ENCODE results near the gene IGFBP3. TPM values are rescaled to one million over a fixed set of nuclear protein-coding genes. Genes with fewer than 3 reads are reported as not detected.

The IGFBP3 gene
- total and polyA plus RNA-seq, 2 of the 13 experiments (the other 11 are each of a cell fraction or from before 2014, with no cell fraction given): 57.5 TPM; not detected in 1

DNA sequence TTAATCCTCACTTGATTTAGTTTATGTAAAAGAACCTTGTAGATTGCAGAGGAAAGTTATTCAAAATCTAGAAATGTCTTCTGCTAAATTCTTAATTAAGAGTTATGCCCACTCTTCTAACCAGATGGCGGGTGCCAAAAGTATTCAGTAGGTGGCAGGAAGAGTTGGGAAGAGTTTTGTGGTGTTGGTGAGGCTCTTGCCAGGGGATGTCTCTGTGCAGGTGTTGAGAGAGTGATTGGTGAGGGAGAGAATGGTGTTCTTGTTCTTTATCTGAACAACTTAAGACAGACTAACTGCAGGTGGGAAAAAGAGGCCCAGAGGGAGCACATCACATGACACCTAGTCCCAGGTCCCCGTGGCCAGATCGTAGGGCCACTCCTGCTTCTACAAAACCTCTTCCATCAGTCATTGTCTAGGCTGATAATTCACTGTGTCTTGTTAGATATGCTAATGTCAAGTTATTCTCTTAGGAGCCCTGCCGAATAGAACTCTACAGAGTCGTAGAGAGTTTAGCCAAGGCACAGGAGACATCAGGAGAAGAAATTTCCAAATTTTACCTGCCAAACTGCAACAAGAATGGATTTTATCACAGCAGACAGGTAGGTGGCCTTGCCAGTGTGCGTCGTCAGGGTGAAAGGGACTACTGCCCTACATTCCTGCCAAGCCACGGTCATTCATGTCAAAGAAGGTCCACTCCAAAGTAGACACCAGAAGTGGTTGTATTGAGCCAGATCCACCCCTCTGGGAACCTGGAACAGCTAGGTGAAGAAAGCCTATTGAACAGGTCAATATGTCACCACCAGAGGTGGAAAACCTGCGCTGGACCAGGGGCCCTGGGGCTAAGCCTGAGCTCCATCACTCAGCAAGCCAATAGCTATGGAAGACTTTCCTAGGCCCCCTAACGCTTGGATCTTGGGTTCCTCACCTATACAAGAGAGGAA lies 29.3 kb downstream of the IGFBP3 start (continued):
- TF ChIP-seq BCL3 (CRISPR knock-in tag; IDR thresholded peaks at IDR 0.05) (no peak), SNAPC4 (CRISPR knock-in tag; IDR thresholded peaks at IDR 0.05) (no peak), ZNF235 (CRISPR knock-in tag; IDR thresholded peaks at IDR 0.05; ENCODE audit: borderline replicate concordance) (no peak), ZNF607 (CRISPR knock-in tag; IDR thresholded peaks at IDR 0.05; ENCODE audit: borderline replicate concordance) (peak; percentile 3; the same call in 1 of the 2 replicates), ZNF280D (CRISPR knock-in tag; IDR thresholded peaks at IDR 0.05) (no peak), RAD21 (CRISPR knock-in tag; IDR thresholded peaks at IDR 0.05) (no peak), MNT (IDR thresholded peaks at IDR 0.05) (no peak), HOXA7 (CRISPR knock-in tag; IDR thresholded peaks at IDR 0.05) (0 out of 2 replicates have a peak, but pooled peaks have one; percentile 21), MED8 (CRISPR knock-in tag; IDR thresholded peaks at IDR 0.05; ENCODE audit: insufficient replicate concordance) (no peak), AKAP8 (CRISPR knock-in tag; IDR thresholded peaks at IDR 0.05) (peak; percentile 80), RFX5 (IDR thresholded peaks at IDR 0.05; ENCODE audit: low read depth, low read length) (no peak)
- TF ChIP-seq, protein P1, sequence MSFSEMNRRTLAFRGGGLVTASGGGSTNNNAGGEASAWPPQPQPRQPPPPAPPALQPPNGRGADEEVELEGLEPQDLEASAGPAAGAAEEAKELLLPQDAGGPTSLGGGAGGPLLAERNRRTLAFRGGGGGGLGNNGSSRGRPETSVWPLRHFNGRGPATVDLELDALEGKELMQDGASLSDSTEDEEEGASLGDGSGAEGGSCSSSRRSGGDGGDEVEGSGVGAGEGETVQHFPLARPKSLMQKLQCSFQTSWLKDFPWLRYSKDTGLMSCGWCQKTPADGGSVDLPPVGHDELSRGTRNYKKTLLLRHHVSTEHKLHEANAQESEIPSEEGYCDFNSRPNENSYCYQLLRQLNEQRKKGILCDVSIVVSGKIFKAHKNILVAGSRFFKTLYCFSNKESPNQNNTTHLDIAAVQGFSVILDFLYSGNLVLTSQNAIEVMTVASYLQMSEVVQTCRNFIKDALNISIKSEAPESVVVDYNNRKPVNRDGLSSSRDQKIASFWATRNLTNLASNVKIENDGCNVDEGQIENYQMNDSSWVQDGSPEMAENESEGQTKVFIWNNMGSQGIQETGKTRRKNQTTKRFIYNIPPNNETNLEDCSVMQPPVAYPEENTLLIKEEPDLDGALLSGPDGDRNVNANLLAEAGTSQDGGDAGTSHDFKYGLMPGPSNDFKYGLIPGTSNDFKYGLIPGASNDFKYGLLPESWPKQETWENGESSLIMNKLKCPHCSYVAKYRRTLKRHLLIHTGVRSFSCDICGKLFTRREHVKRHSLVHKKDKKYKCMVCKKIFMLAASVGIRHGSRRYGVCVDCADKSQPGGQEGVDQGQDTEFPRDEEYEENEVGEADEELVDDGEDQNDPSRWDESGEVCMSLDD (CRISPR knock-in tag; IDR thresholded peaks at IDR 0.05; ENCODE audit: borderline replicate concordance): no peak

All from HepG2 (cell line).